Right atrium auricular region (tissue), 2 donors: ENCODE results near the gene PCP4. TPM values are rescaled to one million over a fixed set of nuclear protein-coding genes. Genes with fewer than 3 reads are reported as not detected.

ENCODE experiments used
- DNase-seq: peaks from one replicate; pipeline ENCODE4 v3.0.0-alpha.2; 2019; ENCODE audit warnings: low spot score
- H3K27ac ChIP-seq, 2 donors: fragments of 200-600 bp; sonication (generic); 1 replicate in 1 of 2; 2 replicates in 1 of 2; pipeline ENCODE4 v1.5.1; 2016 to 2019
- H3K27me3 ChIP-seq, 2 donors: fragments of 200-600 bp; sonication (generic); one replicate each; pipeline versions ENCODE4 v1.5.1 to v1.6.0; 2017 to 2019
- H3K36me3 ChIP-seq: fragments of 200-600 bp; sonication (generic); one replicate; pipeline ENCODE4 v1.5.1; 2016
- H3K4me1 ChIP-seq, 2 donors: fragments of 200-600 bp; sonication (generic); one replicate each; pipeline versions ENCODE4 v1.5.1 to v1.6.0; 2017 to 2019
- H3K4me3 ChIP-seq, 2 donors: fragments of 200-600 bp; sonication (generic); 1 replicate in 1 of 2; 2 replicates in 1 of 2; pipeline ENCODE4 v1.5.1; 2017 to 2019; ENCODE audit warnings: mild to moderate bottlenecking in 1 of 2, moderate library complexity in 1 of 2
- H3K9me3 ChIP-seq, 2 donors: fragments of 200-600 bp; sonication (generic); one replicate each; pipeline ENCODE4 v1.5.1; 2019
- total RNA-seq, 2 donors: library from RNA; depleted of rRNA; stranded (reverse); fragments of >200 nt; gene quantifications; one replicate each; pipeline ENCODE4 v1.1.0, GENCODE V29; 2016
- TF ChIP-seq, protein P1 (sequence below), 2 donors: fragments of 200-600 bp; sonication (generic); IDR thresholded peaks; one replicate each; pipeline ENCODE4 v1.5.1; 2019; ENCODE audit warnings: antibody characterized with exemption in 2 of 2

Gene PCP4
- total RNA-seq, 2 donors from 2014 or later, result 1.2 to 6.6 TPM

DNA sequence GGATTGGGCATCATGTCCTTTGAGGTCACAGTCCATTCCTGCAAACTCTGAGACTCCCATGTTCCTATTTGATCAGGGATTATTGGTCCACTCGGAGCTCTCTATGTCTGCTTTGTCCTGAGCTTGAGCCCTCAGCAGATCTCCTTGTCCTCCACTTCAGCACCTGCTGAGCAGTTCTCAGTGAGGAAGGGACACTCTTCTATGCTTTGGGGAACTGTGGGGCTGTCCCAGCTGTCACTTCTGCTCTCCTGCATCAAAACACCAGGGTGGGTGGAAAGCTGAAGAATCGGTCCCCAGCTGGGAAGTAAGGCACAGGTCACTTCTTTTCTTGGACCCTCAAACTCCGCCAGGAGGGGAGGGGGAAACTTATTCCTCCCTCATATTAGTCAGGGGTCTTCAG is 99.5 kb downstream of the PCP4 start:
- TF ChIP-seq, protein P1, sequence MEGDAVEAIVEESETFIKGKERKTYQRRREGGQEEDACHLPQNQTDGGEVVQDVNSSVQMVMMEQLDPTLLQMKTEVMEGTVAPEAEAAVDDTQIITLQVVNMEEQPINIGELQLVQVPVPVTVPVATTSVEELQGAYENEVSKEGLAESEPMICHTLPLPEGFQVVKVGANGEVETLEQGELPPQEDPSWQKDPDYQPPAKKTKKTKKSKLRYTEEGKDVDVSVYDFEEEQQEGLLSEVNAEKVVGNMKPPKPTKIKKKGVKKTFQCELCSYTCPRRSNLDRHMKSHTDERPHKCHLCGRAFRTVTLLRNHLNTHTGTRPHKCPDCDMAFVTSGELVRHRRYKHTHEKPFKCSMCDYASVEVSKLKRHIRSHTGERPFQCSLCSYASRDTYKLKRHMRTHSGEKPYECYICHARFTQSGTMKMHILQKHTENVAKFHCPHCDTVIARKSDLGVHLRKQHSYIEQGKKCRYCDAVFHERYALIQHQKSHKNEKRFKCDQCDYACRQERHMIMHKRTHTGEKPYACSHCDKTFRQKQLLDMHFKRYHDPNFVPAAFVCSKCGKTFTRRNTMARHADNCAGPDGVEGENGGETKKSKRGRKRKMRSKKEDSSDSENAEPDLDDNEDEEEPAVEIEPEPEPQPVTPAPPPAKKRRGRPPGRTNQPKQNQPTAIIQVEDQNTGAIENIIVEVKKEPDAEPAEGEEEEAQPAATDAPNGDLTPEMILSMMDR (IDR thresholded peaks at IDR 0.05), result no peak
- no peaks in the 10 kb centered on the region for H3K9me3 ChIP-seq
- no peak overlapping the region for H3K4me3 ChIP-seq
- H3K4me1 ChIP-seq, result no peaks in the 10 kb centered on the region
- no peak for DNase-seq
- H3K27me3 ChIP-seq, result no peaks in the 10 kb centered on the region
- no peaks in the 10 kb centered on the region for H3K36me3 ChIP-seq
- no peak overlapping the region for H3K27ac ChIP-seq

DNA sequence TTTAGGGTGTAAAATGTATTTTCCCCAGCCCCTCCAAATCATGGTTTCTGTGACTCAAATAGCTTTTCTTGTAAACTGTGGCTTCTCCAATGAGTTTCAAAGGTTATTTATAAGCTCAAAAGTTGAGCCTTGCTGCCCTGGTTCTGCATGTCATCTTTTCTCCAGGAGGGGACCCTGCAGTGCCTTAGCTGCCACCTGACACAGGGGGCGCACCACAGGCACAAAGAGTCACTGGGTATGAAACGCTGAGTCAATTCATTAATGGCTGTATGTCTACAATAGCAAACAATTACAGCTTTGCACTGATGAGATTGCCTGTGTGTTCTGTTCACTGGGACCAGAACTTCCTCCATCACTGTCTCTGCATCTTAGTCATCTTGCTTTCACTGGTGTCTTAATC is 100.8 kb downstream of the PCP4 start:
- no peak overlapping the region for H3K27ac ChIP-seq
- no peaks in the 10 kb centered on the region for H3K36me3 ChIP-seq
- H3K4me3 ChIP-seq, result no peak overlapping the region
- TF ChIP-seq, protein P1 (IDR thresholded peaks at IDR 0.05), result no peak
- H3K9me3 ChIP-seq, result no peaks in the 10 kb centered on the region
- no peak for DNase-seq
- no peaks in the 10 kb centered on the region for H3K4me1 ChIP-seq
- H3K27me3 ChIP-seq, result no peaks in the 10 kb centered on the region

DNA sequence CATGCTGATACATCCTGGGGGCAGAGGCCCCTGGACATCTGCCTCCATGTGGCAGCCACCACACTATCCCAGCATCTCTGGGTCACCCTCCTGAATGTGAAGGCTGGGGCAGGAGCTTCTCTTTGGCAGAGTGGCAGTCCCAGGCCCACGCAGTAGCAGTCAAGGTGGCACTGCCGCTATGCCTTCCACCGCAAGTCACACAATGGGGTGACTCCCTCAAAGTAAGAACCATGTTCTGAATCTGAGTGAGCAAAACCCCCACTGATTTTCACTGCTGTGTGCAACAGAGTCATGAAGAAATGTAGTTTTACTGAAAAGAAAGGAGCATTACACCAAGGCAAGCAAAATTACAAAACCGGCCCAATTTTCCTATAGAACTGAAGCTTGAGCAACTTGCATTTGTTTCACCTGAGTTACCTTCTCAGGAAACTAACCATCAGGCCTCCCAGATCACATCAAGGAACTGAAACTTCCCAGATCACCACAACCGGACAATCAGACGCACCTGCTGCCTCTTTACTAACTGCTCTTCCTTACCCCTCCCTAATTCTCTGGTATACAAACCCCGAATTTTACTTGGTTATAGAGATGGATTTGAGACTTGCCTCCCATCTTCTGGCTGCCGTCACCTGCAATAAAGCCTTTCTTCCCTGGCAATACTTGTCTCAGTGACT is 102.6 kb downstream of the PCP4 start:
- Histone ChIP-seq H3K9me3 (no peaks in the 10 kb centered on the region), H3K27ac (no peak overlapping the region), H3K36me3 (no peaks in the 10 kb centered on the region), H3K4me3 (no peak overlapping the region), H3K27me3 (no peaks in the 10 kb centered on the region), H3K4me1 (no peaks in the 10 kb centered on the region)
- TF ChIP-seq, protein P1 (IDR thresholded peaks at IDR 0.05), result no peak
- no peak for DNase-seq

DNA sequence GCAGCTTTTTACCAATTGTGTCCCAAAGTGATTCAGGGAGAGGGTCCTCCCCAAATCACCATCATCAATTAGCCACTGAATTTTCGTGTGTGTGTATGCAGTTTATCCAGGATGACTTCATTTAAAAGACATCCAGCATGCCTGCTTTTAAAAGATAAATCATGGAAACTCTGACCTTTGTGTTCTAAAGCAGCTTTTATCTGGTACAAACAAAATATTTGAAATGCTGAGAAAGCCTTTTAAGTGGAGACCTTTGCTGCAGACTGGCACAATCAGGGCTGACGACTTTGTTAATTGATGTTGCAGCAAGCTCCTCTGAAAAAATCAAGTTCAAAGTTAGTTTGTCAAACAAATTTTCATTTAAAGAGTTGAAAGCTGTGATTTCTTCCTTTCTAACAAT is 104.7 kb downstream of the PCP4 start:
- no peak for DNase-seq
- no peak overlapping the region for H3K4me3 ChIP-seq
- H3K27me3 ChIP-seq, result no peaks in the 10 kb centered on the region
- TF ChIP-seq, protein P1 (IDR thresholded peaks at IDR 0.05), result no peak
- H3K36me3 ChIP-seq, result no peaks in the 10 kb centered on the region
- no peaks in the 10 kb centered on the region for H3K4me1 ChIP-seq
- no peaks in the 10 kb centered on the region for H3K9me3 ChIP-seq
- no peak overlapping the region for H3K27ac ChIP-seq

DNA sequence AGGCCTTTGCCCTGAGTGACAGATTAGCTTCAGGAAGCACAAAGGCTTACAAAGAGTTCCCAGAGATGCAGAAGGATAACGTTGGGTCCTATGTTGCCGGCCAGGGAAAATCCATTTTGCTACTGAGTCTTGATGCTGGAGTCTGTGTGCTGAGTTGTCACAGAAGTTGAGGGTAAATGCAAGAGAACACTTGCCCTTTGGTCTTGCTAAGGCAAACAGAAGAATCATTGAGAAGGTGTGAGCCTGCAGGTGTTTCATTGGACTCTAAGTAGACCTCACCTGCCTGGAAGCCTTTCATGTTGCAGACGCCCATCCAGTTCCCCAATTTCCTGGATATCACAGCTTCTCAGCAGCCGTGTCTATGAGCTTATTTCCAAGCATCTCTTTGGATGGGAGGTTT is 105.2 kb downstream of the PCP4 start:
- Histone ChIP-seq H3K27me3 (no peaks in the 10 kb centered on the region), H3K4me3 (no peak overlapping the region), H3K4me1 (no peaks in the 10 kb centered on the region), H3K36me3 (no peaks in the 10 kb centered on the region), H3K9me3 (no peaks in the 10 kb centered on the region), H3K27ac (no peak overlapping the region)
- no peak for DNase-seq
- TF ChIP-seq, protein P1 (IDR thresholded peaks at IDR 0.05), result no peak
